HL-60 (cell line): ENCODE data around the gene ANO7.

Experiments
- DNase-seq, 2 experiments: peaks; one replicate each; pipeline ENCODE4 v3.0.0-alpha.2; 2010 to 2020; ENCODE audit warnings: low read depth in 1 of 2, low spot score in 1 of 2
- H3K27ac ChIP-seq: fragments of 250-450 bp; sonication (Bioruptor Pico); replicated peaks from 2 replicates; pipeline ENCODE4 v1.5.1; 2020; ENCODE audit warnings: mild to moderate bottlenecking, moderate library complexity
- H3K27me3 ChIP-seq: fragments of 250-450 bp; sonication (Bioruptor Pico); 2 replicates; pipeline ENCODE4 v1.5.1; 2021; ENCODE audit warnings: mild to moderate bottlenecking, moderate library complexity; ENCODE audit not compliant: insufficient read depth, poor library complexity, severe bottlenecking
- H3K4me3 ChIP-seq: replicated peaks from 2 replicates; pipeline ENCODE4 v1.5.1; 2011; ENCODE audit warnings: mild to moderate bottlenecking, control low read depth, low read length; ENCODE audit not compliant: insufficient read depth
- GABPA ChIP-seq: IDR thresholded peaks from 2 replicates; pipeline ENCODE4 v1.6.1; 2012; ENCODE audit warnings: low read depth
- POLR2AphosphoS5 ChIP-seq: IDR thresholded peaks from 2 replicates; pipeline ENCODE4 v1.6.1; 2012; ENCODE audit warnings: low read depth
- SPI1 ChIP-seq: IDR thresholded peaks from 2 replicates; pipeline ENCODE4 v1.6.1; 2012; ENCODE audit warnings: low read depth, mild to moderate bottlenecking, borderline replicate concordance
- TF ChIP-seq, protein P1 (sequence below): IDR thresholded peaks from one replicate; pipeline ENCODE4 v1.5.1; 2011; ENCODE audit warnings: low read length, control low read depth, inconsistent platforms; ENCODE audit not compliant: insufficient read depth
- TF ChIP-seq, protein P2 (sequence below): IDR thresholded peaks from 2 replicates; pipeline ENCODE4 v1.6.1; 2012; ENCODE audit warnings: low read depth; ENCODE audit not compliant: insufficient replicate concordance

Gene ANO7

DNA sequence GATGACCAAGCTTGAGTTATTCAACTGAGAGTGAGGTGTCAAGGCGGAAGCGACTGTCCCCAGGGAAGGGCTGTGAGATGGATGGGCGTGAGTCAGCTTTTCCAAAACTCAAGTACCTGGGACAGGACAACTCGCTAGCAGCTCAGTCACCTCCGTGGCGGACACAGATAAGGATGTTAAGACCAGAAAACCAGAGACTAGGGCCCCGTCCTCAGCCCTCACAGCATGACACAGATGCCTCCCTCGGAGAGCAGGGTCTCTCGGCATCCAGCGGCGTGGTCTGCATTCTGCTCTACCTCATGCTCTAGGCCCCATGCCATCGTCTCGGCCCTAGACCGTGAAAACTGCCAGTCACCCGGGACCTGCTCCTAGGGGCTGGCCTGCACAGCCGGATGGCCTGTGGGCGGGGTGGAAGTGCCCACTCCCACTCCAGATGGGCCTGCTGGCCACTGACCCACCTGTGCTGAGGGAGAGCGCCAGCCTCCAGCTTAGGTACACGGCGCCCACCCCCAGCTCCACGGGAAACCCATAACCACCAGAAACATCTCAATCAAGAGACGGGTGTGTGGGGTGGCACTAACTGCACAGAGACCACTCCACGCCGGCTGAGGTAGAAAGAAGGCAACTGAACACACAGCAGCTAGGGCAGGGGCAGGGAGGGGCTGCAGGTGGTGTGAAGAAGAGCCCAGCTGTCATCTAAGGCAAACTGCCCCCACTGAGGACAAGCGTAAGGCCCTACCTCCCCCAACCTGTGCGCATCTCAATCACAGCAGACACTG, 39.8 kb downstream of the ANO7 start:
- H3K27ac ChIP-seq, result no peak overlapping the region

DNA sequence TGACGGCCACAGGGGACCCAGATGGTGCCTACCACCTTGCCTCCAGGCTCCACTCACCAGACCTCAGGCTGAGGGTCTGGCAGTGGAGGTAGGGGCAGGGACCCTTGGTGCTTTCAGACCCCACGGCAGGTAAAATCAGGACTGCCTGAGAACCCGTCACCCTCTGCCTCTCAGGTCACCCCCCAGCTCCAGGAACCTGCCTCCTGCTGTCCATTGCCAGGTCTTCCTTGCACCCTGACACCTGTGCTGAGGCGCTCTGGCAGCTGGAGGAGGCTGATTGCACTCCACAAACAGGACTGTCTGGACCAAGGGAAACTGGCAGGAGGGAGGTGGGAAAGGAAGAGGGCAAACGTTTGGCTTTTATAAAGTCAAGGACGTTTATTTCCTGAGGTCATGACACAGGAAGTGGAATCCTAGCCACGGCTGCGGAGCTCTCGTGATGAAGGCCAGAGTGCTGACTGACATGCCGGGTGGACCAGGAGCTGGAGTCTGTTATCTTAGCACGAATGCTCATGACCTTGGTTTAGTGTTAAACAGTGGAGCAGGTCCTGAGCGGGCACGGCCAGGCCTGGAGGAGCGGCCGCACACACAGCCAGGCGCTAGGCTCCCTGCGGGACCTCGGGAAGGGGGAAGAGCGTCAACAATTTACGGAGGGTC, 40.5 kb downstream of the ANO7 start:
- Histone ChIP-seq H3K27me3 (no peaks in the 10 kb centered on the region), H3K4me3 (no peak overlapping the region), H3K27ac (no peak overlapping the region)
- TF ChIP-seq, protein P1, sequence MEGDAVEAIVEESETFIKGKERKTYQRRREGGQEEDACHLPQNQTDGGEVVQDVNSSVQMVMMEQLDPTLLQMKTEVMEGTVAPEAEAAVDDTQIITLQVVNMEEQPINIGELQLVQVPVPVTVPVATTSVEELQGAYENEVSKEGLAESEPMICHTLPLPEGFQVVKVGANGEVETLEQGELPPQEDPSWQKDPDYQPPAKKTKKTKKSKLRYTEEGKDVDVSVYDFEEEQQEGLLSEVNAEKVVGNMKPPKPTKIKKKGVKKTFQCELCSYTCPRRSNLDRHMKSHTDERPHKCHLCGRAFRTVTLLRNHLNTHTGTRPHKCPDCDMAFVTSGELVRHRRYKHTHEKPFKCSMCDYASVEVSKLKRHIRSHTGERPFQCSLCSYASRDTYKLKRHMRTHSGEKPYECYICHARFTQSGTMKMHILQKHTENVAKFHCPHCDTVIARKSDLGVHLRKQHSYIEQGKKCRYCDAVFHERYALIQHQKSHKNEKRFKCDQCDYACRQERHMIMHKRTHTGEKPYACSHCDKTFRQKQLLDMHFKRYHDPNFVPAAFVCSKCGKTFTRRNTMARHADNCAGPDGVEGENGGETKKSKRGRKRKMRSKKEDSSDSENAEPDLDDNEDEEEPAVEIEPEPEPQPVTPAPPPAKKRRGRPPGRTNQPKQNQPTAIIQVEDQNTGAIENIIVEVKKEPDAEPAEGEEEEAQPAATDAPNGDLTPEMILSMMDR, result no peak
- TF ChIP-seq POLR2AphosphoS5, result peak; percentile 13
- DNase-seq, result no peak

More for the DNA sequence above, 39.8 kb downstream of the ANO7 start:
- H3K27me3 ChIP-seq, result no peaks in the 10 kb centered on the region
- TF ChIP-seq POLR2AphosphoS5, result peak; percentile 37; the same call in 1 of the 2 replicates
- TF ChIP-seq, protein P2, sequence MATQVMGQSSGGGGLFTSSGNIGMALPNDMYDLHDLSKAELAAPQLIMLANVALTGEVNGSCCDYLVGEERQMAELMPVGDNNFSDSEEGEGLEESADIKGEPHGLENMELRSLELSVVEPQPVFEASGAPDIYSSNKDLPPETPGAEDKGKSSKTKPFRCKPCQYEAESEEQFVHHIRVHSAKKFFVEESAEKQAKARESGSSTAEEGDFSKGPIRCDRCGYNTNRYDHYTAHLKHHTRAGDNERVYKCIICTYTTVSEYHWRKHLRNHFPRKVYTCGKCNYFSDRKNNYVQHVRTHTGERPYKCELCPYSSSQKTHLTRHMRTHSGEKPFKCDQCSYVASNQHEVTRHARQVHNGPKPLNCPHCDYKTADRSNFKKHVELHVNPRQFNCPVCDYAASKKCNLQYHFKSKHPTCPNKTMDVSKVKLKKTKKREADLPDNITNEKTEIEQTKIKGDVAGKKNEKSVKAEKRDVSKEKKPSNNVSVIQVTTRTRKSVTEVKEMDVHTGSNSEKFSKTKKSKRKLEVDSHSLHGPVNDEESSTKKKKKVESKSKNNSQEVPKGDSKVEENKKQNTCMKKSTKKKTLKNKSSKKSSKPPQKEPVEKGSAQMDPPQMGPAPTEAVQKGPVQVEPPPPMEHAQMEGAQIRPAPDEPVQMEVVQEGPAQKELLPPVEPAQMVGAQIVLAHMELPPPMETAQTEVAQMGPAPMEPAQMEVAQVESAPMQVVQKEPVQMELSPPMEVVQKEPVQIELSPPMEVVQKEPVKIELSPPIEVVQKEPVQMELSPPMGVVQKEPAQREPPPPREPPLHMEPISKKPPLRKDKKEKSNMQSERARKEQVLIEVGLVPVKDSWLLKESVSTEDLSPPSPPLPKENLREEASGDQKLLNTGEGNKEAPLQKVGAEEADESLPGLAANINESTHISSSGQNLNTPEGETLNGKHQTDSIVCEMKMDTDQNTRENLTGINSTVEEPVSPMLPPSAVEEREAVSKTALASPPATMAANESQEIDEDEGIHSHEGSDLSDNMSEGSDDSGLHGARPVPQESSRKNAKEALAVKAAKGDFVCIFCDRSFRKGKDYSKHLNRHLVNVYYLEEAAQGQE, result no peak
- no peak for DNase-seq
- H3K4me3 ChIP-seq, result no peak overlapping the region

DNA sequence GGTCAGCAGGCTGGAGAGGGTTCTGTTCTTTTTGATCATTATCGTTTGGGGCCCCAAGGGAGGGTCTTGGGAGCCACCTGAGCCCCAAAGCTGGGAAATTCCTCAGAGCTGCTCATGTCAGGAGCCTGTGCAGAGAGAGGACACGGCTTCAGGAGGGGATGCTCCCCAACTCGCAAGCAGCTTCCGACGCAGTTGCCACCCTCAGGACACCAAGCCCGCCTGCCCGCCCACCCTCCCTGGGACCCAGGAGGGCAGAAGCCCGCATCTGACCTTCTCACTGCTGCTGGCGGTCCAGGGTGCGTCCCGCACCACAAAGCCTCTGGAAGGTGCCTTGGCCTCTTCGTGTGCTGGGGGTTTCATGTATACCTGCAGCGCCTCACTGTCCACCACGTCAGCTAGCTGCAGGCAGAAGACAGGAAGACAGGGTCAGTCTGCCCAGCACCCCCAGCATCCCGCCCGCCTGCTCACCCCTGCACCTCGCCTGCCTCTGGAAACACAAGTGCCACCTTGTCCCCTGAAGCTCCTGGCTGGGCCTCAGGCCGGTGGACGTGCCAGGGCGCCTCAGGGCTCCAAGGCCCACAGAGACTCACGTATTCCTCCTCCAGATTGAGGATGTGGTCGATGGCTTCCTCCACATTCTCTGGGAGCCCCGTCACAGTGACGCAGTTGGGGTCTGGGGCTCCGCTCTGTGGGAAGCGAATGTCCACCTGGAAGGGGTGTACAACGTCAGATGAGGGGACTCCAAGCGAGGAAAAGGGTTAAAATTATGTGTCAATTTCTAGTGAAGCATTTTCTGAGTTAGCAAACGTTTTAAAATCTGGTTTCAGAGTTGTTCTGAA, 41.3 kb downstream of the ANO7 start:
- no peak overlapping the region for H3K4me3 ChIP-seq
- TF ChIP-seq SPI1 (no peak), GABPA (no peak), POLR2AphosphoS5 (no peak; the same call in 1 of the 2 replicates)
- TF ChIP-seq, protein P2, result no peak
- TF ChIP-seq, protein P1, result no peak

DNA sequence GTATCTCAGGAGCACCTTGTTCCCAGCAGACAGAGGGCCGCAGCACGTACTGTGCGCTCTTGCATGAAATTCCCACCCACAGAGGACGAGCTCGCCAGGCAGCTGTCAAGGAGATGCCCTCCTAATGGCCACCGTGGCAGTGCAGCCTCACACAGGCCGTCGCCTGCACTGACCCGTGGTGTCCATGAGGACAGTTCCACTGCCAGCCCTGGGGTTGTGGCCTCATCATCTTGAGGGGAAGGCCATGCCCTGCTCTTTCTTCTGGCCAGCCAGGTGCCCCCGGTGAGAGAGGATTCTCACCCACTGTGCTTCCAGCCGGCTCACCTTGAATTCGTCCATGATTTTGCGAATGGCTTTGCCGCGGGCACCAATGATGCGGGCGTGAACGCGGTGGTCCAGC, 42.0 kb downstream of the ANO7 start:
- Histone ChIP-seq H3K4me3 (no peak overlapping the region), H3K27ac (no peak overlapping the region), H3K27me3 (no peaks in the 10 kb centered on the region)
- DNase-seq, result no peak
- TF ChIP-seq POLR2AphosphoS5 (peak; percentile 21; the same call in 1 of the 2 replicates), GABPA (no peak)

More for the DNA sequence above, 41.3 kb downstream of the ANO7 start:
- Histone ChIP-seq H3K27ac (no peak overlapping the region), H3K27me3 (no peaks in the 10 kb centered on the region)
- DNase-seq, result no peak
